H1 (cell line): ENCODE measurements around the gene PAWR. TPM values are rescaled to one million over a fixed set of nuclear protein-coding genes. Genes with fewer than 3 reads are reported as not detected.

ENCODE experiments used
- CTCF ChIA-PET: fragments of 300-600 bp; sonication (Branson Sonifier 250); formaldehyde crosslinking; loops from one replicate; lab custom pipeline; 2021; ENCODE audit not compliant: partially characterized antibody; lab: Charles Lee
- POLR2A ChIA-PET: fragments of 300-600 bp; sonication (Branson Sonifier 250); formaldehyde crosslinking; loops from one replicate; lab custom pipeline; 2021; ENCODE audit warnings: inconsistent platforms; ENCODE audit not compliant: partially characterized antibody; lab: Charles Lee
- DNase-seq, 2 experiments: peaks; one replicate each; pipeline versions ENCODE4 v3.0.0 to v3.0.0-alpha.2; 2010 to 2022; ENCODE audit warnings: low spot score in 2 of 2, low read depth in 1 of 2, mixed read lengths in 1 of 2
- FAIRE-seq: peaks from 2 replicates; lab custom pipeline; 2011; peaks lifted over from hg19 to GRCh38; lab: Jason Lieb, UNC
- H2AFZ ChIP-seq: 2 replicates; pipeline ENCODE4 v1.8.1; 2012; ENCODE audit warnings: low read length, inconsistent platforms
- H2AK5ac ChIP-seq: 2 replicates; pipeline ENCODE4 v1.6.1; 2013; ENCODE audit warnings: low read depth, low read length
- H2BK120ac ChIP-seq: replicated peaks from 2 replicates; pipeline ENCODE3; 2013; ENCODE audit warnings: low read depth, low read length, inconsistent platforms
- H2BK12ac ChIP-seq: 2 replicates; pipeline ENCODE4 v1.6.1; 2013; ENCODE audit warnings: low read depth, low read length
- H2BK15ac ChIP-seq: 2 replicates; pipeline ENCODE4 v1.6.1; 2013; ENCODE audit warnings: low read length
- H2BK20ac ChIP-seq: 2 replicates; pipeline ENCODE4 v1.6.1; 2013; ENCODE audit warnings: low read length
- H2BK5ac ChIP-seq: 2 replicates; pipeline ENCODE4 v1.6.1; 2013; ENCODE audit warnings: low read depth, low read length
- H3K14ac ChIP-seq: 2 replicates; pipeline ENCODE4 v1.6.1; 2013; ENCODE audit warnings: inconsistent platforms; ENCODE audit not compliant: insufficient read length
- H3K18ac ChIP-seq: 2 replicates; pipeline ENCODE4 v1.6.1; 2013; ENCODE audit warnings: low read length; ENCODE audit errors: extremely low read depth
- H3K23ac ChIP-seq: 2 replicates; pipeline ENCODE4 v1.6.1; 2013; ENCODE audit warnings: inconsistent platforms; ENCODE audit not compliant: insufficient read length
- H3K23me2 ChIP-seq: 2 replicates; pipeline ENCODE4 v1.6.1; 2013; ENCODE audit warnings: low read depth, low read length
- H3K27ac ChIP-seq: 2 replicates; pipeline ENCODE4 v1.6.1; 2011; ENCODE audit warnings: low read depth, low read length, inconsistent platforms
- H3K27me3 ChIP-seq, 4 experiments: replicated peaks in 1 of 4; 1 replicate in 1 of 4; 2 replicates in 3 of 4; pipeline versions ENCODE4 v1.6.1 to v1.8.1; 2011 to 2013; ENCODE audit warnings: low read length in 3 of 4, mild to moderate bottlenecking in 3 of 4, inconsistent platforms in 2 of 4, mixed read lengths in 2 of 4, moderate library complexity in 1 of 4; ENCODE audit not compliant: control insufficient read depth in 3 of 4, insufficient read depth in 3 of 4; ENCODE audit errors: extremely low read depth in 1 of 4
- H3K36me3 ChIP-seq, 4 experiments: 2 replicates each; pipeline versions ENCODE4 v1.6.1 to v1.8.1; 2011 to 2013; ENCODE audit warnings: mild to moderate bottlenecking in 4 of 4, low read length in 3 of 4, moderate library complexity in 2 of 4, control low read depth in 1 of 4, inconsistent platforms in 1 of 4; ENCODE audit not compliant: insufficient read depth in 4 of 4, control insufficient read depth in 2 of 4
- H3K4ac ChIP-seq: replicated peaks from 2 replicates; pipeline ENCODE3; 2013; ENCODE audit warnings: low read length, low read depth, mixed read lengths, inconsistent platforms; ENCODE audit not compliant: insufficient read length
- H3K4me1 ChIP-seq, 4 experiments: replicated peaks in 1 of 4; 1 replicate in 1 of 4; 2 replicates in 3 of 4; pipeline versions ENCODE4 v1.6.1 to v1.8.1; 2011 to 2013; ENCODE audit warnings: low read length in 3 of 4, inconsistent platforms in 2 of 4, mixed read lengths in 1 of 4; ENCODE audit not compliant: insufficient read depth in 4 of 4, control insufficient read depth in 3 of 4
- H3K4me2 ChIP-seq, 2 experiments: 2 replicates each; pipeline versions ENCODE4 v1.6.1 to v1.8.1; 2011 to 2013; ENCODE audit warnings: low read depth in 2 of 2, low read length in 2 of 2, control low read depth in 1 of 2, inconsistent platforms in 1 of 2, mild to moderate bottlenecking in 1 of 2; ENCODE audit not compliant: insufficient read depth in 1 of 2
- H3K4me3 ChIP-seq, 4 experiments: fragments of 200-600, 300-600 bp in 1 of 4; sonication (generic), shearing (Covaris generic), sonication (Bioruptor Twin) in 1 of 4; 2 replicates each; pipeline versions ENCODE4 v1.5.1 to v1.8.1; 2011 to 2016; ENCODE audit warnings: low read length in 4 of 4, low read depth in 3 of 4, control low read depth in 2 of 4, inconsistent platforms in 2 of 4, mild to moderate bottlenecking in 2 of 4, mixed read lengths in 1 of 4, moderate library complexity in 1 of 4; ENCODE audit not compliant: insufficient read depth in 2 of 4; ENCODE audit errors: extremely low read depth in 1 of 4
- H3K56ac ChIP-seq: replicated peaks from 2 replicates; pipeline ENCODE3; 2013; ENCODE audit warnings: low read depth, mild to moderate bottlenecking, mixed read lengths, low read length, inconsistent platforms; ENCODE audit not compliant: insufficient read length
- H3K79me1 ChIP-seq: 2 replicates; pipeline ENCODE4 v1.6.1; 2013; ENCODE audit warnings: low read depth, low read length, control low read depth
- H3K79me2 ChIP-seq, 2 experiments: 2 replicates each; pipeline versions ENCODE4 v1.6.1 to v1.8.1; 2012 to 2013; ENCODE audit warnings: low read length in 2 of 2, mild to moderate bottlenecking in 2 of 2, inconsistent platforms in 1 of 2; ENCODE audit not compliant: insufficient read depth in 2 of 2, control insufficient read depth in 1 of 2
- H3K9ac ChIP-seq, 4 experiments: replicated peaks in 1 of 4; 1 replicate in 1 of 4; 2 replicates in 3 of 4; pipeline versions ENCODE4 v1.6.1 to v1.8.1; 2011 to 2013; ENCODE audit warnings: low read depth in 3 of 4, low read length in 3 of 4, control low read depth in 2 of 4, mild to moderate bottlenecking in 2 of 4, moderate library complexity in 2 of 4, inconsistent platforms in 1 of 4; ENCODE audit errors: extremely low read depth in 1 of 4
- H3K9me3 ChIP-seq, 2 experiments: 2 replicates each; pipeline versions ENCODE4 v1.6.1 to v1.8.1; 2012 to 2013; ENCODE audit warnings: mild to moderate bottlenecking in 2 of 2, moderate library complexity in 2 of 2, control low read depth in 1 of 2, inconsistent platforms in 1 of 2, low read depth in 1 of 2, low read length in 1 of 2, mixed read lengths in 1 of 2; ENCODE audit not compliant: insufficient read depth in 2 of 2
- H4K20me1 ChIP-seq, 2 experiments: replicated peaks in 1 of 2; 2 replicates each; pipeline versions ENCODE3 to v1.8.1; 2011 to 2013; ENCODE audit warnings: inconsistent platforms in 2 of 2, low read length in 2 of 2, mild to moderate bottlenecking in 1 of 2; ENCODE audit not compliant: insufficient read depth in 2 of 2, control insufficient read depth in 1 of 2
- H4K5ac ChIP-seq: 2 replicates; pipeline ENCODE4 v1.6.1; 2013; ENCODE audit warnings: low read length, low read depth, mixed read lengths, inconsistent platforms; ENCODE audit not compliant: insufficient read length
- H4K8ac ChIP-seq: 2 replicates; pipeline ENCODE4 v1.8.0; 2013; ENCODE audit warnings: mild to moderate bottlenecking, moderate library complexity, low read length, inconsistent platforms; ENCODE audit not compliant: insufficient read depth; ENCODE audit errors: extremely low read depth
- H4K91ac ChIP-seq: replicated peaks from 2 replicates; pipeline ENCODE3; 2013; ENCODE audit warnings: low read length, mixed read lengths, inconsistent platforms; ENCODE audit not compliant: insufficient read length
- ASH2L ChIP-seq: fragments of 200-600, 300-600 bp; sonication (generic); IDR thresholded peaks from one replicate; pipeline ENCODE4 v1.7.1; 2017; ENCODE audit warnings: low read length
- BCL11A ChIP-seq, 2 experiments: IDR thresholded peaks; one replicate each; pipeline ENCODE4 v1.6.1; 2011; ENCODE audit warnings: low read depth in 2 of 2, low read length in 2 of 2, mild to moderate bottlenecking in 2 of 2
- KDM1A ChIP-seq: fragments of 200-600, 300-600 bp; sonication (generic); IDR thresholded peaks from 2 replicates; pipeline ENCODE4 v1.7.1; 2016; ENCODE audit warnings: mild to moderate bottlenecking, low read length, borderline replicate concordance
- NANOG ChIP-seq: IDR thresholded peaks from 2 replicates; pipeline ENCODE4 v1.6.1; 2011; ENCODE audit warnings: low read length, low read depth, mild to moderate bottlenecking, inconsistent platforms; ENCODE audit not compliant: insufficient read depth, poor library complexity, severe bottlenecking
- NRF1 ChIP-seq: IDR thresholded peaks from 2 replicates; pipeline ENCODE4 v1.6.1; 2011; ENCODE audit warnings: mild to moderate bottlenecking, low read depth, low read length, improper control_type of control experiment
- PHF8 ChIP-seq: fragments of 200-600 bp; sonication (generic); conservative IDR thresholded peaks from 2 replicates; pipeline ENCODE4 v1.7.1; 2012; ENCODE audit warnings: low read depth, mild to moderate bottlenecking, inconsistent platforms, low read length, moderate library complexity
- POLR2AphosphoS5 ChIP-seq: IDR thresholded peaks from 2 replicates; pipeline ENCODE4 v1.6.1; 2011; ENCODE audit warnings: low read depth, low read length
- RFX5 ChIP-seq: IDR thresholded peaks from 2 replicates; pipeline ENCODE4 v1.6.1; 2011; ENCODE audit warnings: low read depth, low read length, improper control_type of control experiment, borderline replicate concordance
- SIX5 ChIP-seq: IDR thresholded peaks from 2 replicates; pipeline ENCODE4 v1.6.1; 2011; ENCODE audit warnings: mild to moderate bottlenecking, low read depth, low read length
- SP1 ChIP-seq: IDR thresholded peaks from 2 replicates; pipeline ENCODE4 v1.6.1; 2011; ENCODE audit warnings: low read depth, low read length
- SP2 ChIP-seq: IDR thresholded peaks from 2 replicates; pipeline ENCODE4 v1.6.1; 2012; ENCODE audit warnings: mild to moderate bottlenecking, low read length, inconsistent platforms
- SUZ12 ChIP-seq: fragments of 200-600 bp; sonication (generic); IDR thresholded peaks from 2 replicates; pipeline ENCODE4 v1.6.1; 2012; ENCODE audit warnings: mild to moderate bottlenecking, inconsistent platforms, low read length, moderate library complexity, mixed read lengths
- TAF1 ChIP-seq: IDR thresholded peaks from 2 replicates; pipeline ENCODE4 v1.6.1; 2011; ENCODE audit warnings: mild to moderate bottlenecking, low read depth, low read length
- TAF7 ChIP-seq: optimal IDR thresholded peaks from 2 replicates; pipeline ENCODE3; 2011; ENCODE audit warnings: low read depth, mild to moderate bottlenecking, inconsistent platforms, low read length, moderate library complexity, borderline replicate concordance
- YY1 ChIP-seq: IDR thresholded peaks from 2 replicates; pipeline ENCODE4 v1.6.1; 2011; ENCODE audit warnings: low read depth, mild to moderate bottlenecking, low read length
- polyA plus RNA-seq, 7 experiments: library from polyadenylated mRNA; depleted of rRNA in 3 of 7; stranded (reverse) in 5 of 7; unstranded in 2 of 7; fragments of >200 nt in 5 of 7; fragments of 200-250 nt in 2 of 7; gene quantifications; 1 replicate in 5 of 7; 2 replicates in 1 of 7; 4 replicates in 1 of 7; pipeline versions ENCODE4 v1.2.1 to v1.2.3, GENCODE V29; 2011 to 2013; ENCODE audit warnings: missing spikeins in 2 of 7, mixed read lengths in 2 of 7
- total RNA-seq: library from RNA; stranded (reverse); fragmentation: NEBNext Ultra II Directional; extraction: Animal tissue kit (Norgen Biotek cat#: 25700); gene quantifications from 2 replicates; pipeline ENCODE4 v1.2.1, GENCODE V29; 2021

Gene PAWR
- total and polyA plus RNA-seq, 2 of the 8 experiments (the other 6 are each of a cell fraction or from before 2014, with no cell fraction given) = 28.3 to 327 TPM

GRCh38 chr12:79661629-79662028, 29.1 kb downstream of the PAWR start:
- Histone ChIP-seq H3K79me2 (peaks cover 11 to 99% of the 10 kb centered on the region in 2 experiments; a peak in 3 of 4 replicates), H3K56ac (no peak overlapping the region), H3K9me3 (no peaks in the 10 kb centered on the region), H3K36me3 (peaks cover 0 to 25% (median 4%) of the 10 kb centered on the region in 4 experiments; a peak in 4 of 8 replicates), H4K5ac (no peak overlapping the region), H4K91ac (no peak overlapping the region), H2BK20ac (no peak overlapping the region), H2AFZ (no peak overlapping the region), H4K20me1 (peaks cover 3 to 5% of the 10 kb centered on the region in 2 experiments), H3K4me2 (no peak overlapping the region), H2BK5ac (no peak overlapping the region), H3K4ac (no peak overlapping the region), H3K23me2 (no peaks in the 10 kb centered on the region), H3K79me1 (no peaks in the 10 kb centered on the region), H3K27me3 (no peaks in the 10 kb centered on the region), H3K18ac (no peak overlapping the region), H3K4me3 (no peak overlapping the region), H2BK120ac (no peak overlapping the region), H3K4me1 (peaks cover 0 to 2% (median 0%) of the 10 kb centered on the region in 4 experiments; a peak in 2 of 7 replicates), H2BK12ac (no peak overlapping the region), H2AK5ac (no peak overlapping the region), H3K23ac (no peak overlapping the region), H3K14ac (no peak overlapping the region), H3K27ac (no peak overlapping the region), H3K9ac (no peak overlapping the region), H4K8ac (no peak overlapping the region), H2BK15ac (no peak overlapping the region)
- DNase-seq (no peak), FAIRE-seq (no peak)
- POLR2A ChIA-PET = interaction anchor here (0.7 to 1.4 kb wide), 4 partner anchors 8 to 46 kb away, joined by 3 read pairs; no protein-coding TSS in a partner anchor
- no peak for TF ChIP-seq BCL11A (IDR thresholded peaks at IDR 0.05; ENCODE audit: low read depth in 2 of 2, low read length in 2 of 2)
- no peak for TF ChIP-seq TAF1
- no peak for TF ChIP-seq PHF8
- no peak for TF ChIP-seq SUZ12
- TF ChIP-seq KDM1A = no peak
- TF ChIP-seq TAF7 = no peak
- no peak for TF ChIP-seq NRF1
- TF ChIP-seq SP2 = no peak
- no peak for TF ChIP-seq SP1
- no peak for TF ChIP-seq YY1
- TF ChIP-seq ASH2L = no peak
- TF ChIP-seq POLR2AphosphoS5 = no peak
- no peak for TF ChIP-seq NANOG
- no peak for TF ChIP-seq SIX5
- no peak for TF ChIP-seq RFX5
- CTCF ChIA-PET = interaction anchor here (0.7 to 2.2 kb wide), 3 partner anchors 17 to 68 kb away, joined by 3 to 6 read pairs (median 5); no protein-coding TSS in a partner anchor
